Frontal cortex (tissue), 4 donors: ENCODE measurements around the gene TLK1. TPM values are rescaled to one million over a fixed set of nuclear protein-coding genes. Genes with fewer than 3 reads are reported as not detected.
A peak's percentile ranks its signal among the peaks of the same experiment; 100 is the strongest.

Experiments
- DNase-seq, 2 donors: peaks; one replicate each; pipeline ENCODE4 v3.0.0; 2012; ENCODE audit warnings: low spot score in 2 of 2
- FAIRE-seq: peaks from 2 replicates; lab custom pipeline; 2012; peaks lifted over from hg19 to GRCh38; lab: Jason Lieb, UNC
- total RNA-seq: library from RNA; depleted of rRNA; stranded (reverse); fragments of >200 nt; gene quantifications from one replicate; pipeline ENCODE4 v1.2.3, GENCODE V29; 2014
- donor health status: control.
- donor health status: control.
- donor health status: control.

Gene TLK1
- total RNA-seq, 1 donor from 2014 or later, result 13.5 TPM

- DNase-seq, result no peak
- FAIRE-seq, result no peak
These were observed 11.3 kb downstream of the TLK1 start for GRCh38 chr2:171149171-171149938.

DNA sequence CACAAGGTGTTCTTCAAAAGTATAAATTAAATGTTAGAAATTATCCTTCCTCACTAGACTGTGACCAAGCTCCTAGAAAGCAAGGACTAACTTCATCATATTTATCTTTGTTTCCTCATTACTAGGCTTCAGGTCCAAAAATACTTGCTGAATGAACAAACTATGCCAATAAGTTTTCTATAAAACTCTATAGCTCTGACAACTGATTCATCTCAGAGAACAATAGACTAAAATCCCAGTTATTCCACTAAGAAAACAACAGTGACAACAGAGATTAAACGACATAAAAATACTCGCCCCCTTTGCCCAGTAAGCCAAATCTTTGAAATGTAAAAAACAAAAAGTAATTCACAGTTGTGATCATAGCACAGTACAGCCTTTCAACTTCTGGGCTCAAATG, 13.6 kb downstream of the TLK1 start:
- no peak for FAIRE-seq
- no peak for DNase-seq

DNA sequence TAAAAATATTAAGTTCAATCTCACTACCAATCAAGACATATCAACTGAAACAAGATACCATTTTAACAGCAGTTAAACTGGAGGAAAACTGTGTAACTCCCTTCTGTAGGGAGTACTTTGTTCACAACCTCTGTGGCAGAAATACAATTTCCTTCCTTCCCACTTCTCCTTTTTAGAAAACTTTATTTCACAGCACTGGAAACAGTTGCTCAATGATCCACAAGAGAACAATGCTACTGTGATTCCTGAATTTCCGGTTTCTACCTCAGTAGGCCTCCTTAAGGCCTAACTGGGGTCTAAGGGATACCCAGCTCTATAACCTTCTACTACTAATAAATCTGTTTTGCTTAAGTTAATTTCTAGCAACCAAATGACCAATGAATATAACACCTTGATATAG, 14.1 kb downstream of the TLK1 start:
- no peak for FAIRE-seq

GRCh38 chr2:171146071-171146470, 14.6 kb downstream of the TLK1 start:
- DNase-seq, result no peak
- no peak for FAIRE-seq

More for the DNA sequence above, 14.1 kb downstream of the TLK1 start:
- DNase-seq, result no peak

DNA sequence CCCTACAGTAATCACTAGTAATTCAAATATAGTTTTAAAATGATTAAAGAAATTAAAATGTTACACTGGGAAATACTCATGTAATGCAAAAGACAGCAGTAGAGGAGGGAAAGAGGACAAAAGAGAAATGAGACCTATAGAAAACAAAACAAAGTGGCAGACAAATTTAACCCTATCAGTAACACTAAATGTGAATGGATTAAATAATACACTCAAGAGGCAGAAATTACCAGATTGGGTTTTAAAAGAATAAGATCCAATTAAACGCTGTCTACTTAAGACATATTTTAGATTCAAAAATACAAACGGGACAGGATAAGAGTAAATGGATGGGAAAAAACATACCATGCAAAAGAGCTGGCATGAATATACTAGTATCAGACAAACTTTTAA, 17.0 kb downstream of the TLK1 start:
- DNase-seq, result no peak
- no peak for FAIRE-seq

- DNase-seq (no peak), FAIRE-seq (no peak)
These were observed 18.3 kb downstream of the TLK1 start for GRCh38 chr2:171142398-171142797.

DNA sequence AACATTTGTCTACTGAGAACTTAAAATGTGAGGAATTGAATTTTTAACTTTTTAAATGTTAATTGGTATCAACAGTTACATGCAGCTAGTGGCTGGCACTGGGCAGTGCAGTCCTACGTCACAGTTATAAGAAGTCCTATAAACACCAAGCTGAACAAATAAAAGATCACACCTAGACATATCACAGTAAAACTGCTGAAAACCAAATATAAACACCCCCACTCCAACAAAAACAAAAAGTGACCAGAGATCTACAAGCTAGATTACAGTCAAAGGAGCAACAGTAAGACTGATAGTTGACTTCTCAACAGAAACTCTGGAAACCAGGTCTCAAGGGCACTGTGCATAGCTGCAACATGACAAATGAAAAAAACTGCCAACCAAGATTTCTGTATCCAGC, 19.4 kb downstream of the TLK1 start:
- FAIRE-seq (no peak), DNase-seq (no peak)

DNA sequence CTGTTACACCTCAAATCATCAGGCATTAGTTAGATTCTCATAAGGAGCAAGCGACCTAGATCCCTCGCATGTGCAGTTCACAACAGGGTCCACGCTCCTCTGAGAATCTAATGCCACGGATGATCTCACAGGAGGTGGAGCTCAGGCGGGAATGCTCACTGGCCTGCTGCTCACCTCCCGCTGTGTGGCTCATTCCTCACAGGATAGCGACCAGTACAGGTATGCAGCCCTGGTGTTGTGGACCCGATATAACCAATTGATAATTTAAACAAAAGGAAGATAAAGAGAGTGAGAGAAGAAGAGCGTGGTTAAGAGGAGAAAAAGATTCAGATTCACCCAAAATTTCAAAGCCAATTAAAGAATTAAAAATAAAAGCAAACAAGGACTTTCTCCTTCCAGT, 20.8 kb downstream of the TLK1 start:
- FAIRE-seq (no peak), DNase-seq (no peak)

DNA sequence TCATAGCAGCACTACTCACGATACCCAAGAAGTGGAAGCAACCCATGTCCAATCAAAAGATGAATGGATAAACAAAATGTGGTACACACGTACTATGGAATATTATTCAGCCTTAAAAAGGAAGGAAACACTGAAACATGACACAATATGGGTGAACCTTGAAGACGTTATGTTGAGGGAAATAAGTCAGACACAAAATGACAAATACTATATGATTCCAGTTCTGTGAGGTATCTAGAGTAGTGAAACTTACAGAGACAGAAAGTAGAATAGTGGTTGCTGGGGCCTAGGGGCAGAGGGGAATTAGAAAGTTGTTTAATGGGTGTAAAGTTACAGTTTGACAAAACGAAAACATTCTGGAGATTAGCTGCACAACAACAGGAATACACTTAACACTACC, 24.7 kb downstream of the TLK1 start:
- DNase-seq, result no peak
- no peak for FAIRE-seq

DNA sequence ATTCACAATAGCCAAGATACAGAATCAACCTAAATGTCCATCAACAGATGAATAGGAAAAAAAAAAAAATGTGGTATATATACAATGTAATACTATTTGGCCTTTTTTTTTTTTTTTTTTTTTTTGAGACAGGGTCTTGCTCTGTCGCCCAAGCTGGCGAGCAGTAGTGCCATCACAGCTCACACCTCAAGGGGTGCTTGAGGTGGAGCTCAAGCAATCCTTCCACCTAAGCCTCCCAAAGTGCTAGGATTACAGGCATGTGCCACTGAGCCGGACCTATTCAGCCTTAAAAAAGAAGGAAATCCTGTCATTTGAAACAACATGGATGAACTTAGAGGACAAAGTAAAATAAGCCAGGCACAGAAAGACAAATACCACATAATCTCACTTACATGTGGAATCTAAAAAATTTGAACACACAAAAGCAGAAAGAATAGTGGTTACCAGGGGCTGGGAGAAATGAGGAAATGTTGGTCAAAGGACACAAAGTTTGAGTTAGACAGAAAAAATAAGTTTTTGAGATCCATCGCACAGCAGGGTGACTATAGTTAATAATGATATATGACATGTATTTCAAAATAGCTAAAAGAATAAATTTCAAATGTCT, 26.0 kb downstream of the TLK1 start:
- no peak for DNase-seq
- no peak for FAIRE-seq

- DNase-seq (no peak), FAIRE-seq (no peak)
These were observed 28.6 kb downstream of the TLK1 start for GRCh38 chr2:171132086-171132485.

GRCh38 chr2:171128461-171128860, 32.2 kb downstream of the TLK1 start:
- FAIRE-seq, result no peak

DNA sequence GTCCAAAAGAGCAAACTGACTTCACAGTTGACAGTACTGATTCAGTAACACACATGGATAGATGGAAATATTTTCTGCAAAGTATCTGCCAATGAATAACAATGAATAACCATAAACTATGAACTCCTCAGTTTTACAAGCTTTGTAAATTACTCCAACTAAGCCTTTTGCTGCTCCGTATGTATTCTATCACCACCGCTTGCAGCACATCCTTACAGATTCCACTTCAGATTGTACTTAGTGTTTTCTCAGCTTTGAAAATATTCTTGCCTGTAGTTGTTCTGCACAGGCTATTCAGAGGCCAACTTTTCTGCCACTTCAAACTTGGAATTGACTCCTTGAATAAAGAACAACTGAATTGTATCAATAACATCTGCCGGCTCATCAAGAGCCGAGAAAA, 36.2 kb downstream of the TLK1 start:
- no peak for DNase-seq
- FAIRE-seq, result no peak

More at GRCh38 chr2:171128461-171128860, 32.2 kb downstream of the TLK1 start:
- no peak for DNase-seq

DNA sequence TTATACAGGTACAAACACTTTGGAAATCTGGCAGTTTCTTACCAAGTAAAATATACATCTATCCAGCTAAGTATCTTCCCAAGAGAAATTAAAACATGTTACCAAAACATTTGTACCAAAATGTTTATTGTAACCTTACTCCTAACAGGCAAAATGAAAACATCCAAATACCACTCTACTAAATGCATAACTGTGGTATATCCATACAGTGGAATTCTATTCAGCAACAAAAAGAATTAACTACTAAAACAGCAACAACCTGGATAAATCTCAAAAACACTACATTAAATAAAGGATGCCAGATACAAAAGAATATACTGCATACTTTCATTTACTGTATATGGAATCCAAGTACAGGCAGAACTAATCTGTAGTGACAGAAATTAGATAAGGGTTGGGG, 51.1 kb downstream of the TLK1 start:
- DNase-seq (no peak), FAIRE-seq (no peak)

GRCh38 chr2:171109020-171109419, 51.7 kb downstream of the TLK1 start:
- DNase-seq (no peak), FAIRE-seq (peak; percentile 28)

GRCh38 chr2:171107803-171108202, 52.9 kb downstream of the TLK1 start:
- DNase-seq (no peak), FAIRE-seq (no peak)

GRCh38 chr2:171104379-171104778, 56.3 kb downstream of the TLK1 start:
- DNase-seq, result no peak
- no peak for FAIRE-seq

- FAIRE-seq (no peak), DNase-seq (no peak)
These were observed 57.9 kb downstream of the TLK1 start for GRCh38 chr2:171102802-171103201.

- FAIRE-seq, result no peak
- DNase-seq, result no peak
These were observed 60.3 kb downstream of the TLK1 start for GRCh38 chr2:171100370-171100769.

DNA sequence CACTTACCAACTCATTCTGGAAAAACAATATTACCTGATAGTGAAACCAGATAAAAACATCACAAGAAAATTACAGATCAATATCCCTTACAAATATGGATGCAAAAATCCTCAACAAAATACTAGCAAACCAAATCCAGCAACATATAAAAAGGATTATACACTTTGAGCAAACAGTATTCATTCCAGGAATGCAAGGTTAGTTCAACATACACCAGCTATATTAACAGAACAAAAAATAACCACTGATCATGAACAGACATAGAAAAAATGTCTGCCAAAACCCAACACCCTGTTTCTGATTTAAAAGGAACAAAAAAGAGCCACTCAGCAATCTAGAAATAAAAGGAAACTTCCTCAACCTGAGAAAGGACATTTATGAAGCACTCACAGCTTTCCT, 62.1 kb downstream of the TLK1 start:
- FAIRE-seq, result no peak
- DNase-seq, result no peak

GRCh38 chr2:171095014-171095582, 65.6 kb downstream of the TLK1 start:
- no peak for DNase-seq
- peak; percentile 30 for FAIRE-seq
